MM.1S (cell line): Measurements from ENCODE around the gene ZP2.

ENCODE experiments used
- CTCF ChIP-seq: fragments of 300-600 bp; sonication (generic); IDR thresholded peaks from 2 replicates; pipeline ENCODE4 v1.5.1; 2016; ENCODE audit warnings: antibody characterized with exemption, low read length, mixed read lengths
- EZH2 ChIP-seq: fragments of 300-600 bp; sonication (generic); optimal IDR thresholded peaks from 2 replicates; pipeline ENCODE3; 2017; ENCODE audit warnings: low read depth, mild to moderate bottlenecking, antibody characterized with exemption, low read length, mixed read lengths
- EZH2phosphoT487 ChIP-seq: fragments of 300-600 bp; sonication (generic); IDR thresholded peaks from 2 replicates; pipeline ENCODE4 v1.6.1; 2018; ENCODE audit warnings: antibody characterized with exemption, low read length

GRCh38 chr16:21219551-21219950 lies 8.2 kb upstream of the ZP2 start:
- TF ChIP-seq CTCF (no peak), EZH2phosphoT487 (no peak), EZH2 (no peak)
